Ishikawa (cell line): ENCODE results near the gene SLCO3A1.

ENCODE experiments used
- CEBPB ChIP-seq: IDR thresholded peaks from 2 replicates; pipeline ENCODE4 v1.6.1; 2012
- CREB1 ChIP-seq: IDR thresholded peaks from 2 replicates; pipeline ENCODE4 v1.6.1; 2012; ENCODE audit warnings: low read depth
- EP300 ChIP-seq: IDR thresholded peaks from 2 replicates; pipeline ENCODE4 v1.6.1; 2012; ENCODE audit warnings: borderline replicate concordance
- RAD21 ChIP-seq: IDR thresholded peaks from 2 replicates; pipeline ENCODE4 v1.6.1; 2012; ENCODE audit warnings: low read depth
- TAF1 ChIP-seq: IDR thresholded peaks from 2 replicates; pipeline ENCODE4 v1.6.1; 2012; ENCODE audit warnings: low read depth, mild to moderate bottlenecking
- TF ChIP-seq, protein P1 (sequence below): IDR thresholded peaks from 2 replicates; pipeline ENCODE4 v1.6.1; 2012

DNA sequence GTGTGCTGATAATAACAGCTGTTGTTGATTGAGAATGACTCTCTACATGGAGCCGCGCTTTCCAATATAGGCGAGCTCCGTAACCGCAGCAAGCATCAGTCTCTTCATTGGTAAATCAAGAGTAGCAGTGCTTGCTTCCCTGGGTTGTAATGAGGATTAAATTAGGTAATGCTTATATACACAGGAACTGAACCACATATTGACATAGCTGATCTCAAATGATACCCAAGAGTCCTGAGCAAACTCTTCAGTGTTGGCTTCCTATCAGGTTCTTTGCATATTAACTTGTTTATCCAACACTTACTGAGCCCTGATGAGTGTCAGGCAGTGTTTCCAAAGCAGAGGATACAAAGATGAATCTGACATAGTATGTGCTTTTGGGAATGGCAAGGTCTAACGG, 46.4 kb upstream of the SLCO3A1 start:
- no peak for TF ChIP-seq RAD21
- TF ChIP-seq CEBPB = no peak
- TF ChIP-seq, protein P1, sequence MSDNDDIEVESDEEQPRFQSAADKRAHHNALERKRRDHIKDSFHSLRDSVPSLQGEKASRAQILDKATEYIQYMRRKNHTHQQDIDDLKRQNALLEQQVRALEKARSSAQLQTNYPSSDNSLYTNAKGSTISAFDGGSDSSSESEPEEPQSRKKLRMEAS = no peak
- no peak for TF ChIP-seq EP300
- no peak for TF ChIP-seq CREB1
- TF ChIP-seq TAF1 = no peak
